HG02981 (cell line): ENCODE data around the gene SENP6.
"Not testable (repeated sequence)": the region's sequence is repeated elsewhere in the genome, so short reads cannot be mapped to it uniquely, and the experiment has no call there.

Source experiments
- ATAC-seq: cut with Tn5 transposase; IDR thresholded peaks from one replicate; pipeline ENCODE4 v1.9.1; 2021; ENCODE audit warnings: mild to moderate bottlenecking, moderate library complexity; ENCODE audit not compliant: unreplicated experiment

The SENP6 gene

DNA sequence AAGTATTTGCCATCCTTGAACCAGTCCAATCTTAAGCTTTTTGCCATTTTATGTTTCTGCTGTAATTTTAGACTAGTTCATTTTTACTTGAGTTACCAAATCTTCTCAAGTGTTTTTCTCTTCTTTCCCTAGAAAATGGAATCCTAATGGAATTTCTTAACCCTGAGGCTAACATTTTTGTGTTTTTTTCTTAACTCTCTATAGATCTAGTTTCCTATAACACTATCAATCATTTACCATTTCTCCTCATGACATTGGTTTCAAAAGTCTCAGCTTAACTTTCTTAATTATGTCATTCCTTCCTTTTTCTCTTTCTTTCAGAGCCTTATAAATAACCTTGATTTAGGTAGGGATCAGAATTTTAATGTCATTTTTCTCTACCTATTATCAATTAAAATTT is 54.8 kb downstream of the SENP6 start:
- no peak for ATAC-seq

- ATAC-seq: no peak
Observed at GRCh38 chr6:75657327-75657726, 55.6 kb downstream of the SENP6 start.

- ATAC-seq: no peak
Observed at GRCh38 chr6:75666592-75666991, 64.9 kb downstream of the SENP6 start.

DNA sequence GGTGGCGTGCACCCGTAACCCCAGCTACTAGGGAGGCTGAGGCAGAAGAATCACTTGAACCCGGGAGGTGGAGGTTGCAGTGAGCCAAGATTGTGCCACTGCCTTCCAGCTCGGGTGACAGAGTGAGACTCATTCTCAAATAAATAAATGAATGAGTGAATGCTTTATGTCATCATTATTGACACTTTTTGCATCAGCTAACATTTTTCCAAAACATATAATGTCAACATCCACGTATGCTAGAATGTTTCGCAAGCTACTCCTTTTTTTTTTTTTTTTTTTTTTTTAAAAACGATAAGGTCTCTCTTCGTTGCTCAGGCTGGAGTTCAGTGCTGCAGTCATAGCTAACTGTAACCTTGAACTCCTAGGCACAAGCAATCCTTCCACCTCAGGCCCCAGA is 72.2 kb downstream of the SENP6 start:
- no peak for ATAC-seq

GRCh38 chr6:75676377-75676776 is 74.7 kb downstream of the SENP6 start:
- no peak for ATAC-seq

- not testable (repeated sequence) for ATAC-seq
Observed at GRCh38 chr6:75682548-75682947, 80.9 kb downstream of the SENP6 start.

- ATAC-seq: not testable (repeated sequence)
Observed at GRCh38 chr6:75683005-75683404, 81.3 kb downstream of the SENP6 start.

DNA sequence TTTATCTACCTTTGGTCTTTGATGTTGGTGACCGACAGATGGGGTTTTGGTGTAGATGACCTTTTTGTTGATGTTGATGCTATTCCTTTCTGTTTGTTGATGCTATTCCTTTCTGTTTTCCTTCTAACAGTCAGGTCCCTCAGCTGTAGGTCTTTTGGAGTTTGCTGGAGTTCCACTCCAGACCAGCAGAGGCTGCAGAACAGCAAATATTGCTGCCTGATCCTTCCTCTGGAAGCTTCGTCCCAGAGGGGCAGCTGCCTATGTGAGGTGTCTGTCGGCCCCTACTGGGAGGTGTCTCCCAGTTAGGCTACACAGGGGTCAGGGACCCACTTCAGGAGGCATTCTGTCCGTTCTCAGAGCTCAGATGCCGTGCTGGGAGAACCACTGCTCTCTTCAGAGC is 85.9 kb downstream of the SENP6 start:
- not testable (repeated sequence) for ATAC-seq

DNA sequence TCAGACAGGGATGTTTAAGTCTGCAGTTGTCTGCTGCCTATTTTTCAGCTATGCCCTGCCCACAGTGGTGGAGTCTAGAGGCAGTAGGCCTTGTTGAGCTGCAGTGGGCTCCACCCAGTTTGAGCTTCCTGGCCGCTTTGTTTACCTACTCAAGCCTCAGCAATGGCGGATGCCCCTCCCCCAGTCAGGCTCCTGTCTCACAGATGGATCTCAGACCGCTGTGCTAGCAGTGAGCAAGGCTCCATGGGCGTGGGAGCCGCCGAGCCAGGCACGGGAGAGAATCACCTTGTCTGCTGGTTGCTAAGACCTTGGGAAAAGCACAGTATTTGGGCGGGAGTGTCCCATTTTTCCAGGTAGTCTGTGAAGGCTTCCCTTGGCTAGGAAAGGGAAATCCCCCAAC is 86.3 kb downstream of the SENP6 start:
- ATAC-seq: not testable (repeated sequence)

GRCh38 chr6:75689576-75689975 is 87.9 kb downstream of the SENP6 start:
- no peak for ATAC-seq

DNA sequence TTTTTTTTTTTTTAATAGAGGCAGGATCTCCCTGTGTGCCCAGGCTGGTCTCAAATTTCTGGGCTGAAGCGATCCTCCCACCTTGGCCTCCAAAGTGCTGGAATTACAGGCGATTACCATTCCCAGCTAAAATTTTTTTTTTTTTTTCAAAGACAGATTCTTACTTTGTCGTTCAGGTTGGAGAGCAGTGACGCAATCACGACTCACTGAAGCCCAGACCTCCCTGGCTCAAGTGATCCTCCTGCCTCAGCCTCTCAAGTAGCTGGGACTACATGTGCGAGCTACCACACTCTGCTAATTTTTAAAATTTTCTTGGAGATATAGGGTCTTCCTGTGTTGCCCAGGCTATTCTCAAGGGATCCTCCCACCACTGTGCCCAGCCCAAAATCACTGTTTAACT is 89.3 kb downstream of the SENP6 start:
- no peak for ATAC-seq

GRCh38 chr6:75693534-75693933 is 91.9 kb downstream of the SENP6 start:
- no peak for ATAC-seq

DNA sequence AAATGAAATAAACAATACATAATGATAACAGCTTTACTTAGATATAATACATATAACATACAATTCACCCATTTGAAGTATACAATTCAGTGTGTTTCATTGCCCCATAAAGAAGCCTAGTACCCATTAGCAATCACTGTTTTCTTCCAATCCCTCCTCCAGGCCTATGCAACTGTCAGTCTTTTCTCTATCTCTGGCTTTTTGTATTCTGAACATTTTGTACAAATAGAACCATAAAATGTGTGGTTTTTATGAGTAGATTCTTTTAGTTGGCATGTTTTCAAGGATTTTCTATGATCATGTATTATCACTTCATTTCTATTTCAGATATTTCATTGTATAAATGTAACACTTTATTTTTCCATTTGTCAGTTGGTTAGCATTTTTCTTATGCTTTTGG is 92.7 kb downstream of the SENP6 start:
- no peak for ATAC-seq

DNA sequence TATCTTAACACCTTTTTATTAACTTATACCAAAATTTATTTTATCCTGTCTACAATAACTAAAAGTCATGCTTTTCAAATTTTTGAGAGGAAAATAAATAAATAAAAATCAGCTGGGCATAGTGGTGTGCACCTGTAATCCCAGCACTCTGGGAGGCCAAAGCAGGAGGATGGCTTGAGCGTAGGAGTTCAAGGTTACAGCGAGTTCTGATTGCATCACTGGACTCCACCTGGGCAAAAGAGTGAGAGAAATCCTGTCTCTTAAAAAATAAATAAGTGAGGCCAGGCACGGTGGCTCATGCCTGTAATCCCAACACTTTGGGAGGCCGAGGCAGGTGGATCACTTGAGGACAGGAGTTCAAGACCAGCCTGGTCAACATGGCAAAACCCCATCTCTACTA is 106.7 kb downstream of the SENP6 start:
- not testable (repeated sequence) for ATAC-seq

DNA sequence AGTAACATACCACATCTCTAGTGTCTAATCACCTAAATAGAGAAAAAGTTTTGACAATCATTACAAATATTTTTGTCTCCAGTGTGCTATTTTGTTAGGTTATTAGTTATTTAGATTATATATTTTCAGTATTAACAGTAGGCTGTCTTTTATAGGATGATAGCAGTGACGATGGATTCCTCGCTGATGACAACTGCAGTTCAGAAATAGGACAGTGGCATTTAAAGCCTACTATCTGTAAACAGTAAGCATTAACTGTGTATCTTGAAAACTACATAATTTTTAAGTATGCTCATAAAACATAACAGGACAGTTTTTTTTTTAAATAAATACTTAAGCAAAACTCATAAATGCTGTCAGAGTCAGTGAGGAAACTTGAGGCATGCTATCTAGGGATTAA is 109.5 kb downstream of the SENP6 start:
- ATAC-seq: no peak

DNA sequence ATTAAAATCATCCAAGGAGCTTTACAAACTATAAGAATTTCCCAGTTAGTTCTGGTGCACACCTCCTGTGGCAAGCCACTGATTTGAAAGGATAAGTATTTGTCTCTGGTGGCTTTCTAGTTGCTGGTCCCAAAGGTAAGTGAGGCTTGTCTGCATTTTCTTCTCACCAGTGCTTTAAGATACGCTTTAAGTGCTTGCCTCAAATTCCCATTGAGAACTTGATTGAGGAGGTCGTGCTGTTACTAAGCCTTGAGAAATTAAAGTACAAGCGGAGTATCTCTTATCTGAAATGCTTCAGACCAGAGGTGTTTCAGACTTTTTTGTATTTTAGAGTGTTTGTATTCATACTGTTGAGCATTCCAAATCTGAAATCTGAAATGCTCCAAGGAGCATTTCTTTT is 117.5 kb downstream of the SENP6 start:
- ATAC-seq: no peak

DNA sequence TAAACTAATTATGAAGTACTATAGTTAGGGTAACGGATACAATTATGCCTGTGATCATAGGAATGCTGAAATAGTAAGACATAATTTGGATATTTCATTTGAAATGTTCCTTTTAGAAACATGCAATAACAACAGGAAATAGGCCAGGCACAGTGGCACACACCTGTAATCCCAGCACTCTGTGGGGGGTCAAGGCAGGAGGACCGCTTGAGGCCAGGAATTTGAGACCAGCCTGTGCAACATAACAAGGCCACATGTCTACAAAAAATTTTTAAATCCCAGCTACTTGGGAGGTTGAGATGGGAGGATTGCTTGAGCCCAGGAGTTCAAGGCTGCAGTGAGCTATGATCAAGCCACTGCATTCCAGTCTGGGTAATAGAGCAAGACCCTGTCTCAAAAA is 121.7 kb downstream of the SENP6 start:
- ATAC-seq: no peak

DNA sequence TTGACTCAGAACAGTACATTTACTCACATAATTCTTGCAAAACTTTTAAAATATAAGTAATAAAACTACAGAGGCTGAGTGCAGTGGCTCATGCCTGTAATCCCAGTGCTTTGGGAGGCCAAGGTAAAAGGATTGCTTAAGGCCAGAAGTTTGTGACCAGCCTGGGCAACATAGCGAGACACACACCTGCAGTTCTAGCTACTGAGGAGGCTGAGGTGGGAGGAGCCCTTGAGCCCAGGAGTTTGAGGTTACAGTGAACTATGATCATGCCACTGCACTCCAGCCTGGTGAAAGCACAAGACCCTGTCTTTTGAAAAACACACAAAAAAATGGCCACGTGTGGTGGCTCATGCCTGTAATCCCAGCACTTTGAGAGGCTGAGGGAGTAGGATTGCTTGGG is 125.5 kb downstream of the SENP6 start:
- ATAC-seq: no peak

- ATAC-seq: not testable (repeated sequence)
Observed at GRCh38 chr6:75731029-75731428, 129.3 kb downstream of the SENP6 start.

DNA sequence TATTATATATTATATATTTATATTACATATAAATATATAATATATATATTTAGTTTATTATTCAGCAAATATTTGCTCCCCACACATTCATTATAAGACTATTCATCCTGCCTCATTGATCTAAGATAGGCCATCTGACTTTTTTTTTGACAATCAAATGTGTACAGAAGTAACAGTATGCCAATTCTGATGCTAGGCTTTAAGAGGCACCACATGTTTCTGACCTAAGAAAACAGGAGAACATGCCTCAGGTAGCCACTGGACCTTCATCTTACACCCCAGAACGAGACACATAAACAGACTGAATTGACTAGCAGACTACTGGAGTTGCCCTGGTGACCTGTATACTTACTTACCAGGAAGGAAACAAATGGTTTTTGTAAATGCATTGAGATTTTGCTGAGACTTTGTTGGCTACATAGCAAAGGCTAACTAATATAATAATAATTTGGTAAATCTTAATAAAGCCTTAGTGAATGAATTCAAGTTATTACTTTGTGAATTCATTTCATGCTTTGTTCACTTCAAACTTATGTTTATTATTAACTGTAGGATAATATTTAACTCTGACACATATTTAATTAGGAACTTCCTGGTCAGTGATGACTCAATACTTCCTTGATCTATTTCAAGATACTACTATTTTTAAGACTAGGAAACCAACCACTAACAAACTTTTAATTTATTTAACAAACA is 134.0 kb downstream of the SENP6 start:
- ATAC-seq: peak; percentile 95

- ATAC-seq: peak; percentile 28
Observed at GRCh38 chr6:75743971-75744370, 142.3 kb downstream of the SENP6 start.

- ATAC-seq: no peak
Observed at GRCh38 chr6:75745404-75745803, 143.7 kb downstream of the SENP6 start.

GRCh38 chr6:75746221-75746620 is 144.5 kb downstream of the SENP6 start:
- no peak for ATAC-seq
